Adrenal gland (tissue), 12 donors: ENCODE data around the gene PSMB7. TPM values are rescaled to one million over a fixed set of nuclear protein-coding genes. Genes with fewer than 3 reads are reported as not detected.

Experiments used
- DNase-seq, 7 donors: peaks; one replicate each; pipeline ENCODE4 v3.0.0-alpha.2; 2019 to 2020
- H3K27ac ChIP-seq, 5 donors: fragments of 200-600 bp; sonication (generic) in 4 of 5; 1 replicate in 3 of 5; 2 replicates in 2 of 5; pipeline versions ENCODE4 v1.5.1 to v1.8.0; 2016 to 2020; ENCODE audit warnings: mild to moderate bottlenecking in 1 of 5
- H3K27me3 ChIP-seq: fragments of 200-600 bp; 2 replicates; pipeline ENCODE4 v1.8.0; 2021
- H3K36me3 ChIP-seq, 2 donors: fragments of 200-600 bp; replicated peaks in 1 of 2; 1 replicate in 1 of 2; 2 replicates in 1 of 2; pipeline versions ENCODE4 v1.5.1 to v1.8.0; 2018 to 2022
- H3K4me1 ChIP-seq, 2 donors: fragments of 200-600 bp; replicated peaks in 1 of 2; 1 replicate in 1 of 2; 2 replicates in 1 of 2; pipeline versions ENCODE4 v1.5.1 to v1.8.0; 2018 to 2021
- H3K4me3 ChIP-seq, 4 donors: fragments of 200-600 bp; sonication (generic) in 3 of 4; one replicate each; pipeline ENCODE4 v1.5.1; 2016 to 2018
- H3K9me3 ChIP-seq, 3 donors: fragments of 200-600 bp; sonication (generic) in 1 of 3; replicated peaks in 1 of 3; 1 replicate in 2 of 3; 2 replicates in 1 of 3; pipeline versions ENCODE4 v1.5.1 to v1.8.0; 2016 to 2021
- POLR2A ChIP-seq, 2 donors: fragments of 450-650 bp; IDR thresholded peaks; one replicate each; pipeline ENCODE4 v1.6.1; 2017; ENCODE audit warnings: antibody characterized with exemption in 2 of 2, mild to moderate bottlenecking in 2 of 2, moderate library complexity in 1 of 2
- WGBS, 4 donors: extraction: QIAGEN DNeasy Blood & Tissue Kit in 2 of 4; methylation state at CpG; one replicate each; pipeline versions ENCODE4 v1.1.5 to v1.1.7; 2013 to 2017; 5-methylcytosine and 5-hydroxymethylcytosine counted together
- intact Hi-C, 2 donors: fragments of 100-400 bp; cut with DNase I; formaldehyde crosslinking; loops; one replicate each; pipeline versions ENCODE4 v1.14.1 to v1.15.0; 2022 to 2023
- polyA plus RNA-seq, 3 donors: library from polyadenylated mRNA; stranded (reverse); fragments of 200-250 nt in 2 of 3; fragments of 350-450 nt in 1 of 3; fragmentation: Illumina TruSeq in 1 of 3; extraction: RNeasy Lipid Tissue Mini Kit (QIAGEN cat#74804) in 1 of 3; gene quantifications; one replicate each; pipeline ENCODE4 v1.2.3, GENCODE V29; 2013 to 2014
- total RNA-seq, 9 donors: library from RNA; depleted of rRNA in 4 of 9; stranded (reverse); fragments of >200 nt in 4 of 9; fragments of 120-200 nt in 1 of 9; fragmentation: NEBNext Ultra II Directional in 1 of 9; extraction: Animal tissue kit (Norgen Biotek cat#: 25700) in 1 of 9; gene quantifications; one replicate each; pipeline versions ENCODE4 v1.1.0 to v1.2.4, GENCODE V29; 2013 to 2023
- TF ChIP-seq, protein P1 (sequence below), 6 experiments: fragments of 450-650 bp in 4 of 6; fragments of 200-600 bp in 2 of 6; sonication (generic) in 1 of 6; IDR thresholded peaks; 1 replicate in 5 of 6; 2 replicates in 1 of 6; pipeline versions ENCODE4 v1.5.1 to v1.8.0; 2016 to 2021; ENCODE audit warnings: antibody characterized with exemption in 6 of 6, mild to moderate bottlenecking in 2 of 6, moderate library complexity in 1 of 6
- donor health status: healthy with polysubstance abuse.
- donor health status: Bipolar disorder and iron deficiency.
- donor health status: DM: yes; HTN: yes; CAD: no.
- donor health status: DM: no; HTN: no; CAD: no.
- donor health status: DM: no; HTN: no; CAD: no.
- donor health status: DM: yes; HTN: yes; CAD: no.

The PSMB7 gene
- total and polyA plus RNA-seq, 12 donors = 107 to 427 (median 178) TPM

DNA sequence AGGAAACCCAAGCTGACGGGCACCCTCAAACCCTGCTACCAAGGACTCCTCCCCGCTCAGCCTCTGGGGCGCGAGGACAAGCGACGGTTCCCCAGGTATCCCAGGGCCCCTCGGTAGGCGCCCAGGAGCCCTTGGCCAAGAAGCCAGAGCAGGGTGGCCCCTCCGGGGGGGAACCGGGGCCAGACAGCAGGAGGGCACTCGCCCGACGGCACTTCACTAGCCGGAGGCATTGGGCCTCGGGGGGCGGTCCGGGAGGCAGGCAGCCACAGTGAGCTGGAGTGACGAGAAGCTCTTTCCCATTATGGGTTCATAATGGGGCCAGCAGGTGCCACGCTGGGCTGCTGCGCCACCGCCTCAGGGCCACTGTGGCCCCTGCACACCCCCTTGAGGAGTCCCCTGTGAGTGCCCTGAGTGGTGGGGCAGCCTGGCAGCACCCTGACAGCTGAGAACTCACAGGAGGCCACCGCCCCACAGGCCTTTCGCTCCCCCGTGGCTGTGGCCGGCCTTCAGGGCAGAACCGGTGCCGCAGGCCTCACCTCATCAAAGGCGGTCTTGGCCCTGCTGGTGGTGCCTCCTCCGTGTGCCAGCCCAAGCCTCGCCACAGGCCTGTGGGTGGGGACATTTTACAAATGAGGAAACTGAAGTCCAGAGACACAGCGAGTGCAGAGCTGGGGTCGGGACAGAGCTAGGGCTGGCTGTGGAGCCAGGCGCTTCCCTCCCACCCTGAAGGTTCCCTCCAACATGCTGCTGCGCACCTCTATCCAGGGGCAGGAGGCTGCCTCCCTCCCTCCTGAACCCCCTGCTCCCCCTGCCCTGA lies 68.7 kb downstream of the PSMB7 start:
- H3K36me3 ChIP-seq = peaks cover 0 to 45% of the 10 kb centered on the region in 2 donors
- no peak overlapping the region for H3K27ac ChIP-seq
- no peaks in the 10 kb centered on the region for H3K9me3 ChIP-seq
- TF ChIP-seq POLR2A (IDR thresholded peaks at IDR 0.05) = no peak
- TF ChIP-seq, protein P1, sequence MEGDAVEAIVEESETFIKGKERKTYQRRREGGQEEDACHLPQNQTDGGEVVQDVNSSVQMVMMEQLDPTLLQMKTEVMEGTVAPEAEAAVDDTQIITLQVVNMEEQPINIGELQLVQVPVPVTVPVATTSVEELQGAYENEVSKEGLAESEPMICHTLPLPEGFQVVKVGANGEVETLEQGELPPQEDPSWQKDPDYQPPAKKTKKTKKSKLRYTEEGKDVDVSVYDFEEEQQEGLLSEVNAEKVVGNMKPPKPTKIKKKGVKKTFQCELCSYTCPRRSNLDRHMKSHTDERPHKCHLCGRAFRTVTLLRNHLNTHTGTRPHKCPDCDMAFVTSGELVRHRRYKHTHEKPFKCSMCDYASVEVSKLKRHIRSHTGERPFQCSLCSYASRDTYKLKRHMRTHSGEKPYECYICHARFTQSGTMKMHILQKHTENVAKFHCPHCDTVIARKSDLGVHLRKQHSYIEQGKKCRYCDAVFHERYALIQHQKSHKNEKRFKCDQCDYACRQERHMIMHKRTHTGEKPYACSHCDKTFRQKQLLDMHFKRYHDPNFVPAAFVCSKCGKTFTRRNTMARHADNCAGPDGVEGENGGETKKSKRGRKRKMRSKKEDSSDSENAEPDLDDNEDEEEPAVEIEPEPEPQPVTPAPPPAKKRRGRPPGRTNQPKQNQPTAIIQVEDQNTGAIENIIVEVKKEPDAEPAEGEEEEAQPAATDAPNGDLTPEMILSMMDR (IDR thresholded peaks at IDR 0.05) = no peak
- H3K4me3 ChIP-seq = no peak overlapping the region
- intact Hi-C loops = no loop called here
- no peak for DNase-seq
- H3K4me1 ChIP-seq = peaks cover 0 to 11% of the 10 kb centered on the region in 2 donors
- no peaks in the 10 kb centered on the region for H3K27me3 ChIP-seq
- 85 to 100% (median 89%) methylated on average over 2 to 34 of the region's 34 CpGs for WGBS, 4 donors

DNA sequence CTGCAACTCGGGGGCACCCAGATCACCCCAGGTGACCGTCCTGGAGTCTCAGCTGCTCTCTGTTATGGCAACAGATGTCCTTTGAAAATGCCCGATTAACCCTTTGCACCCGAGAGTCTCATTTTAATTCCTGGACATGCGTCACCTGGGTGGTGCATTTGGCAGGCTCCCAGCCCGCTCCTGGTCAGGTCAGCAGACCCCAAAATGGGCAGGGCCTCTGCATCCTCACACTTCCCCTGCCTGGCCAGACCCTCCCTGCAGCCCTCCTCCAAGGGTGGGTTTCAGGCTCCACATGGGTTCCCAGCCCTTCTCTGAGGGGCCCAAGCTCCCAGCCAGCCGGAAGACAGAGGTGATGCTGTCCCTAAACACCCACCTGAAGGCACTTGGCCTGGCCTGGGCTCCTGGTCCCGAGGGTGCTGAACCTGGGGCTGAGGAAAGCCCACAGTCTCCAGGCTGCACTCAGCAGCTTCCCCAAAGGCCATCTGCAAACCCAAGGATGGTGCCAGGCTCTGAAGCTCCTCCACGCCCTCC lies 69.4 kb downstream of the PSMB7 start:
- Histone ChIP-seq H3K27me3 (no peaks in the 10 kb centered on the region), H3K4me1 (peaks cover 0 to 11% of the 10 kb centered on the region in 2 donors), H3K36me3 (peaks cover 0 to 38% of the 10 kb centered on the region in 2 donors), H3K27ac (no peak overlapping the region), H3K9me3 (no peaks in the 10 kb centered on the region), H3K4me3 (no peak overlapping the region)
- DNase-seq = no peak
- no peak for TF ChIP-seq POLR2A (IDR thresholded peaks at IDR 0.05)
- TF ChIP-seq, protein P1 (IDR thresholded peaks at IDR 0.05) = no peak
- intact Hi-C loops = no loop called here
- WGBS, 4 donors = 79 to 96% (median 91%) methylated on average over 6 to 9 of the region's 9 CpGs

DNA sequence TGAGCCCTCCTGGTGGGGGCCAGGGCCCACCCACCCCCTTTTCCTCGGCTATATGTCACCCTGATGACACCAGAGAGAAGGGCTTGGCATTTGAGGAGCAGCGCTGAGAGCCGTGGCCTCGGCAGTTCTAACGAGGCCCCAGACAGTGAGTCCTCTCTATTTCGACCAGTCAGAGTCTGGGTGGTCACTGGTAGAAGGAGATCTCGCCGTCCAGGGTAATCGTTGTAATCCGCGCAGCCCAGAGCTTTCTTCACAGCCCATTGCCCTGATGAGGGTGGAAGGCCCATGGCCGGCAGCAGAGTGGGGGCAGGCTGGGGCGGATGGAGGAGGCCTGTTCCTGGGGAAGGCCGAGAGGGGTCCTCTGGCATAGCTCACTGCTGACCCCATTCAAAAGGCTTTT lies 70.2 kb downstream of the PSMB7 start:
- 87 to 92% (median 87%) methylated on average over 14 of the region's 14 CpGs for WGBS, 4 donors
- Histone ChIP-seq H3K9me3 (no peaks in the 10 kb centered on the region), H3K27ac (no peak overlapping the region), H3K4me1 (peaks cover 0 to 11% of the 10 kb centered on the region in 2 donors), H3K36me3 (peaks cover 0 to 33% of the 10 kb centered on the region in 2 donors), H3K4me3 (no peak overlapping the region), H3K27me3 (no peaks in the 10 kb centered on the region)
- no peak for DNase-seq
- intact Hi-C loops = no loop called here
- no peak for TF ChIP-seq POLR2A (IDR thresholded peaks at IDR 0.05)
- TF ChIP-seq, protein P1 (IDR thresholded peaks at IDR 0.05) = no peak

DNA sequence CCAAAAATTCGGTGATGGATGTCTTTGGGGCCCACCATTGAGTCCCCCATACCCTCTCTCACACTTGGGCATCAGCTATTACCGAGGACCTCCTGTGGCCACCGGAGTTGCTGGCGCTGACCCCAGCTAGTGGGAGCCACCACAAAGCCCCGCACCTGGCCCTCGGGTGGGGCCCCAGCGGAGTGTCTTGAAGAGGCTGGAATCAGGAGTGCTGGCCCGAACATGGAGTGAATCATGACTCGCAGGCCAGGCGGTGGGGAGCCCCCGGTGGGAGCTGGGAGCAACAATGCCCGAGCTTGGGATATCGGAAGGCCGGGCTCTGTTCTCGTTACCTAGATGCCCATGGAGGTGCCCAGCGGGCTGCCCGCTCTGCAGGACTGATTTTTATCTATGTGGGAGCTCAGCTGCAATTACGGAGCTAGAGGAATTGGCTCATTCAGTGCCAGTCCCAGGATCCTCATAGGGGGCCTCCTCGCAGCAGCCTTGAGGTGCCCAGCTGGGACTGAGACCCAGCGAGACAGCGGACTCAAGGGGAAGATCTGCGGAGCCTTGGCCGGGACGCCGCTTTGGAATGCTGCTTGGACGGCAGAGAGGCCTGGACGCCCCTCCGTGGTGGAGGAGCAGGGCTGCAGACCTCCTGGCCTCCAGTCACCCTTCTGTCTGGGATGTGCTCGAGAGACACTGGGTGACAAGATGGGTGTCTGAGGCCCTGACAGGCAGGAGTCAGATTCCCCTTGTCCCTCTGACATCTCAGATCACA lies 70.8 kb downstream of the PSMB7 start:
- 89 to 92% (median 91%) methylated on average over 19 to 29 of the region's 29 CpGs for WGBS, 4 donors
- no peak overlapping the region for H3K4me3 ChIP-seq
- H3K27ac ChIP-seq = no peak overlapping the region
- TF ChIP-seq POLR2A (IDR thresholded peaks at IDR 0.05) = no peak
- TF ChIP-seq, protein P1 (IDR thresholded peaks at IDR 0.05) = no peak
- H3K4me1 ChIP-seq = peaks cover 0 to 11% of the 10 kb centered on the region in 2 donors
- no peaks in the 10 kb centered on the region for H3K27me3 ChIP-seq
- DNase-seq = no peak
- H3K9me3 ChIP-seq = no peaks in the 10 kb centered on the region
- intact Hi-C loops = no loop called here
- peaks cover 0 to 27% of the 10 kb centered on the region in 2 donors for H3K36me3 ChIP-seq
